Stomach (tissue), 4 donors: Measurements from ENCODE around the gene NOTCH4.
"Not testable (repeated sequence)": the region's sequence is repeated elsewhere in the genome, so short reads cannot be mapped to it uniquely, and the experiment has no call there.

Source experiments
- POLR2A ChIP-seq, 4 donors: fragments of 450-650 bp; IDR thresholded peaks; one replicate each; pipeline ENCODE4 v1.6.1; 2016; ENCODE audit warnings: antibody characterized with exemption in 4 of 4, control low read depth in 2 of 4, mild to moderate bottlenecking in 1 of 4, moderate library complexity in 1 of 4
- TF ChIP-seq, protein P1 (sequence below), 7 experiments: fragments of 450-650 bp in 4 of 7; fragments of 200-600 bp in 3 of 7; sonication (generic) in 3 of 7; IDR thresholded peaks; one replicate each; pipeline ENCODE4 v1.5.1; 2016 to 2019; ENCODE audit warnings: antibody characterized with exemption in 7 of 7, control low read depth in 2 of 7, mild to moderate bottlenecking in 1 of 7

- TF ChIP-seq POLR2A (IDR thresholded peaks at IDR 0.05): not testable (repeated sequence)
- TF ChIP-seq, protein P1, sequence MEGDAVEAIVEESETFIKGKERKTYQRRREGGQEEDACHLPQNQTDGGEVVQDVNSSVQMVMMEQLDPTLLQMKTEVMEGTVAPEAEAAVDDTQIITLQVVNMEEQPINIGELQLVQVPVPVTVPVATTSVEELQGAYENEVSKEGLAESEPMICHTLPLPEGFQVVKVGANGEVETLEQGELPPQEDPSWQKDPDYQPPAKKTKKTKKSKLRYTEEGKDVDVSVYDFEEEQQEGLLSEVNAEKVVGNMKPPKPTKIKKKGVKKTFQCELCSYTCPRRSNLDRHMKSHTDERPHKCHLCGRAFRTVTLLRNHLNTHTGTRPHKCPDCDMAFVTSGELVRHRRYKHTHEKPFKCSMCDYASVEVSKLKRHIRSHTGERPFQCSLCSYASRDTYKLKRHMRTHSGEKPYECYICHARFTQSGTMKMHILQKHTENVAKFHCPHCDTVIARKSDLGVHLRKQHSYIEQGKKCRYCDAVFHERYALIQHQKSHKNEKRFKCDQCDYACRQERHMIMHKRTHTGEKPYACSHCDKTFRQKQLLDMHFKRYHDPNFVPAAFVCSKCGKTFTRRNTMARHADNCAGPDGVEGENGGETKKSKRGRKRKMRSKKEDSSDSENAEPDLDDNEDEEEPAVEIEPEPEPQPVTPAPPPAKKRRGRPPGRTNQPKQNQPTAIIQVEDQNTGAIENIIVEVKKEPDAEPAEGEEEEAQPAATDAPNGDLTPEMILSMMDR (IDR thresholded peaks at IDR 0.05): not testable (repeated sequence)
Observed at GRCh38 chr6:32193096-32193495, 30.8 kb downstream of the NOTCH4 start.
